ENCODE data around the gene ACVRL1.

Gene ACVRL1

GRCh38 chr12:51925346-51926063, 18.2 kb downstream of the ACVRL1 start:
- in situ Hi-C loops (cut with MboI; ENCODE audit: low sequenced_read_pairs, unreplicated experiment): no loop called here
- DNase-seq (ENCODE audit: low spot score): no peak
- TF ChIP-seq CTCF (IDR thresholded peaks at IDR 0.05; ENCODE audit: borderline replicate concordance, control extremely low read depth, extremely low read depth, insufficient read depth, missing control alignments): no peak

GRCh38 chr12:51926064-51926632, 18.8 kb downstream of the ACVRL1 start:
- no peak for DNase-seq (ENCODE audit: low spot score)
- in situ Hi-C loops (cut with MboI; ENCODE audit: low sequenced_read_pairs, unreplicated experiment): no loop called here
- no peak for TF ChIP-seq CTCF (IDR thresholded peaks at IDR 0.05; ENCODE audit: borderline replicate concordance, control extremely low read depth, extremely low read depth, insufficient read depth, missing control alignments)

- peak; percentile 27 for TF ChIP-seq CTCF (IDR thresholded peaks at IDR 0.05; ENCODE audit: borderline replicate concordance, control extremely low read depth, extremely low read depth, insufficient read depth, missing control alignments)
- DNase-seq (ENCODE audit: low spot score): no peak
- in situ Hi-C loops (cut with MboI; ENCODE audit: low sequenced_read_pairs, unreplicated experiment): no loop called here
Observed at GRCh38 chr12:51926718-51927117, 19.4 kb downstream of the ACVRL1 start.

GRCh38 chr12:51932218-51933076, 25.1 kb downstream of the ACVRL1 start:
- no peak for TF ChIP-seq CTCF (IDR thresholded peaks at IDR 0.05; ENCODE audit: borderline replicate concordance, control extremely low read depth, extremely low read depth, insufficient read depth, missing control alignments)
- DNase-seq (ENCODE audit: low spot score): no peak
- in situ Hi-C loops (cut with MboI; ENCODE audit: low sequenced_read_pairs, unreplicated experiment): no loop called here

- DNase-seq (ENCODE audit: low spot score): no peak
- in situ Hi-C loops (cut with MboI; ENCODE audit: low sequenced_read_pairs, unreplicated experiment): no loop called here
- no peak for TF ChIP-seq CTCF (IDR thresholded peaks at IDR 0.05; ENCODE audit: borderline replicate concordance, control extremely low read depth, extremely low read depth, insufficient read depth, missing control alignments)
Observed at GRCh38 chr12:51934080-51934479, 26.8 kb downstream of the ACVRL1 start.

- no peak for DNase-seq (ENCODE audit: low spot score)
- TF ChIP-seq CTCF (IDR thresholded peaks at IDR 0.05; ENCODE audit: borderline replicate concordance, control extremely low read depth, extremely low read depth, insufficient read depth, missing control alignments): no peak
Observed at GRCh38 chr12:51937926-51938325, 30.6 kb downstream of the ACVRL1 start.

More at GRCh38 chr12:51937926-51938325, 30.6 kb downstream of the ACVRL1 start:
- in situ Hi-C loops (cut with MboI; ENCODE audit: low sequenced_read_pairs, unreplicated experiment): no loop called here
